OCI-LY3 (cell line): ENCODE results near the gene HCK.

Experiments used
- H2AFZ ChIP-seq: fragments of 200-600, 300-600 bp; shearing (Covaris generic); 2 replicates; pipeline ENCODE4 v1.6.0; 2014; ENCODE audit warnings: antibody characterized with exemption, low read depth, low read length
- H3K27ac ChIP-seq: fragments of 200-600, 300-600 bp; sonication (generic); 2 replicates; pipeline ENCODE4 v1.5.1; 2014; ENCODE audit warnings: mild to moderate bottlenecking, low read length, moderate library complexity, mixed read lengths
- H3K27me3 ChIP-seq: fragments of 200-600, 300-600 bp; sonication (generic); 2 replicates; pipeline ENCODE4 v1.6.1; 2014; ENCODE audit warnings: low read depth, low read length, mixed read lengths
- H3K36me3 ChIP-seq: fragments of 200-600, 300-600 bp; sonication (generic); replicated peaks from 2 replicates; pipeline ENCODE3; 2014; ENCODE audit warnings: low read depth, low read length, mixed read lengths
- H3K4me1 ChIP-seq: fragments of 300-600, 200-600 bp; sonication (generic); 2 replicates; pipeline ENCODE4 v1.6.1; 2014; ENCODE audit warnings: low read length, mixed read lengths
- H3K4me2 ChIP-seq: fragments of 200-600, 300-600 bp; sonication (generic); 2 replicates; pipeline ENCODE4 v1.6.1; 2014; ENCODE audit warnings: low read length, mixed read lengths
- H3K4me3 ChIP-seq: fragments of 300-600, 200-600 bp; sonication (generic); 2 replicates; pipeline ENCODE4 v1.5.1; 2014; ENCODE audit warnings: antibody characterized with exemption, mild to moderate bottlenecking, low read length, moderate library complexity
- H3K79me2 ChIP-seq: fragments of 300-600, 200-600 bp; shearing (Covaris generic); 2 replicates; pipeline ENCODE4 v1.6.1; 2014; ENCODE audit warnings: mild to moderate bottlenecking, low read length, mixed read lengths
- H3K9ac ChIP-seq: fragments of 300-600, 200-600 bp; shearing (Covaris generic); 2 replicates; pipeline ENCODE4 v1.6.0; 2014; ENCODE audit warnings: mild to moderate bottlenecking, low read length, moderate library complexity
- H3K9me3 ChIP-seq: fragments of 200-600, 300-600 bp; shearing (Covaris generic); 2 replicates; pipeline ENCODE4 v1.6.1; 2014; ENCODE audit warnings: low read length, mixed read lengths; ENCODE audit not compliant: insufficient read depth
- H4K20me1 ChIP-seq: fragments of 200-600, 300-600 bp; sonication (generic); 2 replicates; pipeline ENCODE4 v1.6.1; 2016; ENCODE audit warnings: low read length, mixed read lengths; ENCODE audit not compliant: insufficient read depth
- EZH2phosphoT487 ChIP-seq: fragments of 200-600 bp; shearing (Covaris generic); IDR thresholded peaks from 2 replicates; pipeline ENCODE4 v1.6.1; 2018; ENCODE audit warnings: antibody characterized with exemption, mixed run types, low read depth
- TF ChIP-seq, protein P1 (sequence below): fragments of 200-600, 300-600 bp; sonication (generic); IDR thresholded peaks from 2 replicates; pipeline ENCODE4 v1.5.1; 2014; ENCODE audit warnings: antibody characterized with exemption, low read length, low read depth

Gene HCK

GRCh38 chr20:32130965-32131364 lies 78.9 kb downstream of the HCK start:
- peaks cover 52% of the 10 kb centered on the region for H4K20me1 ChIP-seq
- H3K4me3 ChIP-seq, result no peak overlapping the region
- H3K27me3 ChIP-seq, result no peaks in the 10 kb centered on the region
- TF ChIP-seq, protein P1, sequence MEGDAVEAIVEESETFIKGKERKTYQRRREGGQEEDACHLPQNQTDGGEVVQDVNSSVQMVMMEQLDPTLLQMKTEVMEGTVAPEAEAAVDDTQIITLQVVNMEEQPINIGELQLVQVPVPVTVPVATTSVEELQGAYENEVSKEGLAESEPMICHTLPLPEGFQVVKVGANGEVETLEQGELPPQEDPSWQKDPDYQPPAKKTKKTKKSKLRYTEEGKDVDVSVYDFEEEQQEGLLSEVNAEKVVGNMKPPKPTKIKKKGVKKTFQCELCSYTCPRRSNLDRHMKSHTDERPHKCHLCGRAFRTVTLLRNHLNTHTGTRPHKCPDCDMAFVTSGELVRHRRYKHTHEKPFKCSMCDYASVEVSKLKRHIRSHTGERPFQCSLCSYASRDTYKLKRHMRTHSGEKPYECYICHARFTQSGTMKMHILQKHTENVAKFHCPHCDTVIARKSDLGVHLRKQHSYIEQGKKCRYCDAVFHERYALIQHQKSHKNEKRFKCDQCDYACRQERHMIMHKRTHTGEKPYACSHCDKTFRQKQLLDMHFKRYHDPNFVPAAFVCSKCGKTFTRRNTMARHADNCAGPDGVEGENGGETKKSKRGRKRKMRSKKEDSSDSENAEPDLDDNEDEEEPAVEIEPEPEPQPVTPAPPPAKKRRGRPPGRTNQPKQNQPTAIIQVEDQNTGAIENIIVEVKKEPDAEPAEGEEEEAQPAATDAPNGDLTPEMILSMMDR, result no peak
- TF ChIP-seq EZH2phosphoT487, result no peak
- no peak overlapping the region for H3K4me2 ChIP-seq
- H3K36me3 ChIP-seq, result peaks cover 42% of the 10 kb centered on the region
- H3K27ac ChIP-seq, result no peak overlapping the region
- no peak overlapping the region for H3K9ac ChIP-seq
- H3K4me1 ChIP-seq, result peaks cover 13% of the 10 kb centered on the region
- H2AFZ ChIP-seq, result no peak overlapping the region
- peaks cover 66% of the 10 kb centered on the region for H3K79me2 ChIP-seq
- H3K9me3 ChIP-seq, result no peaks in the 10 kb centered on the region

- peaks cover 13% of the 10 kb centered on the region for H3K4me1 ChIP-seq
Measured at GRCh38 chr20:32132911-32133549, 81.0 kb downstream of the HCK start.

DNA sequence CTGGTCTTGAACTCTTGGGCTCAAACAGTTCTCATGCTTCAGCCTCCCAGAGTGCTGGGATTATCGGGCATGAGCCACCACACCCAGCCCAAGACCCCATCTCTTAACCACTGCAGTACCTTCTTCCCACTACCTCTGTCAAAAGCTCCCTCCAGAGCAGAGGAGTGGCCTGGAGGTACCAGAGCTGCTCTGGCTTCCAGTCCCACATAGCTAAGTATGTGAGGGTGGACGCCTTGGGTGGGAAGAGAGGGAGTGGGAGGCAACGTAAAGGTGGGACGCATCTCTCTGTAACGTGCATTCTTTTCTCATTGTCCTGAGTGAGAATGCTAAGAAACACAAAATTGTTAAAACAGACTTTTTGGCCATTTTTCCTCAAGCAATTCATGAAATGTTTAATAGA lies 82.0 kb downstream of the HCK start:
- H3K4me1 ChIP-seq, result peaks cover 13% of the 10 kb centered on the region
- H3K27ac ChIP-seq, result no peak overlapping the region
- H3K36me3 ChIP-seq, result peaks cover 59% of the 10 kb centered on the region
- H3K9me3 ChIP-seq, result no peaks in the 10 kb centered on the region
- no peak overlapping the region for H3K4me2 ChIP-seq
- H3K4me3 ChIP-seq, result no peak overlapping the region
- no peak overlapping the region for H2AFZ ChIP-seq
- no peak for TF ChIP-seq EZH2phosphoT487
- TF ChIP-seq, protein P1, result no peak
- peaks cover 38% of the 10 kb centered on the region for H3K79me2 ChIP-seq
- H4K20me1 ChIP-seq, result peaks cover 34% of the 10 kb centered on the region
- no peaks in the 10 kb centered on the region for H3K27me3 ChIP-seq
- H3K9ac ChIP-seq, result no peak overlapping the region

More at GRCh38 chr20:32132911-32133549, 81.0 kb downstream of the HCK start:
- Histone ChIP-seq H4K20me1 (peaks cover 41% of the 10 kb centered on the region), H3K9me3 (no peaks in the 10 kb centered on the region), H3K4me3 (no peak overlapping the region), H3K27me3 (no peaks in the 10 kb centered on the region), H3K9ac (no peak overlapping the region), H3K79me2 (peaks cover 48% of the 10 kb centered on the region), H3K36me3 (peaks cover 53% of the 10 kb centered on the region), H3K4me2 (peak overlapping the region; percentile 13; the same call in 1 of the 2 replicates), H2AFZ (no peak overlapping the region), H3K27ac (no peak overlapping the region)
- TF ChIP-seq, protein P1, result no peak
- TF ChIP-seq EZH2phosphoT487, result no peak

DNA sequence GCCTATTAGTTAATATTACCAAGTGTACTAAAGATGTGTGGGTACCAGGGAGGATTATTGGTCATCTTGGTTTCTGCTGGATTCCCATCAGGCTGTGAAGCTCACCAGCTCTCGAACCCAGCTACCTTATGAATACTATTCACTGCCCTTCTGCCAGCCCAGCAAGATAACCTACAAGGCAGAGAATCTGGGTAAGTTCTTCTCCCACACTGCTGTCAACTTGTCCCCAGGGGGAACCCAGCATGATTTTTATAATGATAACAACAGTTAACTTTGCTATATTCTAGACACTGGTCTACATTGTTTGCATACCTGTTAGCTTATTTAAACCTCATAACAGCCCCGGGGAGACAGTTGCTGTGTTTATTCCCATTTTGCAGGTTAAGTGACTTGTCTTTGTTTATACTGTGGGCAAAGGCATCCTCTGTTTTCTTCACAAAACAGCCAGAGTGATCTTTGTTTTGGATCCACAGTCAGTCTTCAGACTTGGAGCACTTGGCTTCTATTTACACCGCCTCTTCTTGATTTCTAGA lies 84.0 kb downstream of the HCK start:
- Histone ChIP-seq H3K36me3 (peaks cover 70% of the 10 kb centered on the region), H3K9me3 (no peaks in the 10 kb centered on the region), H3K9ac (no peak overlapping the region), H3K27ac (no peak overlapping the region), H4K20me1 (peaks cover 18% of the 10 kb centered on the region), H2AFZ (no peak overlapping the region), H3K4me2 (no peak overlapping the region), H3K79me2 (peaks cover 23% of the 10 kb centered on the region), H3K4me1 (peaks cover 13% of the 10 kb centered on the region), H3K4me3 (no peak overlapping the region), H3K27me3 (no peaks in the 10 kb centered on the region)
- TF ChIP-seq, protein P1, result no peak
- no peak for TF ChIP-seq EZH2phosphoT487
